Right renal pelvis (tissue), 4 donors: ENCODE measurements around the gene GDF7. TPM values are rescaled to one million over a fixed set of nuclear protein-coding genes. Genes with fewer than 3 reads are reported as not detected.
"Not testable (repeated sequence)": the region's sequence is repeated elsewhere in the genome, so short reads cannot be mapped to it uniquely, and the experiment has no call there.

Experiments used
- DNase-seq, 4 donors: peaks; one replicate each; pipeline ENCODE4 v3.0.0-alpha.2; 2013; ENCODE audit warnings: low read depth in 4 of 4, low spot score in 3 of 4, missing footprints in 1 of 4
- polyA plus RNA-seq, 4 donors: library from polyadenylated mRNA; unstranded; fragments of 120-200 nt; gene quantifications; one replicate each; pipeline ENCODE4 v1.2.1, GENCODE V29; 2013; ENCODE audit not compliant: insufficient read length in 4 of 4

GDF7 gene
- polyA plus RNA-seq, 4 donors = 3.5 to 5.1 (median 3.6) TPM

DNA sequence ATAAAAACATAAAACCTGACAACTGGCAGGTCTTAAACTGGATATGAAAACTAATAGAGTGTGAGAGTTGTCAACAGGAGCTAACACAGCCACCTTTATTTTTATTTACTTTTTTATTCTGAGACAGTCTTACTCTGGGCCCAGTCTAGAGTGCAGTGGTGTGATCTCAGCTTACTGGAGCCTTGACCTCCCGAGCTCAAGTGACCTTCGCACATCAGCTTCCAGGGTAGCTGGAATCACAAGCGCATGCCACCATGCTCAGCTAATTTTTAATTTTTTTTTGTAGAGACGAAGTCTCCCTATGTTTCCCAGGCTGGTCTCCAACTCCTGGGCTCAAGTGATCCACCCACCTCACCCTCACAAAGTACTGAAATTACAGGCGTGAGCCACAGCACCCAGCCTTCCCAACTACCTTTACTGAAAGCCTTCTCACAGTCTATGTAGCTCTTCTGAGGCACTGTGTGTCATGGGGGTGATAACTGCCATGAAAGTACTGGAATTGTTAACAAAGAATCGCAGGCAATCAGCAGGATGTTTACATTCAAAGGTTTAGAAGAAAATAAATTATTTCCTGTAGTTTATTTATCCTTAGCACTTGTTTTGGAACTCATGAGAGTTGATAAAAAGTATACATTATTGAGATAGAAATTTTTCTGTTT, 24.3 kb downstream of the GDF7 start:
- no peak for DNase-seq

DNA sequence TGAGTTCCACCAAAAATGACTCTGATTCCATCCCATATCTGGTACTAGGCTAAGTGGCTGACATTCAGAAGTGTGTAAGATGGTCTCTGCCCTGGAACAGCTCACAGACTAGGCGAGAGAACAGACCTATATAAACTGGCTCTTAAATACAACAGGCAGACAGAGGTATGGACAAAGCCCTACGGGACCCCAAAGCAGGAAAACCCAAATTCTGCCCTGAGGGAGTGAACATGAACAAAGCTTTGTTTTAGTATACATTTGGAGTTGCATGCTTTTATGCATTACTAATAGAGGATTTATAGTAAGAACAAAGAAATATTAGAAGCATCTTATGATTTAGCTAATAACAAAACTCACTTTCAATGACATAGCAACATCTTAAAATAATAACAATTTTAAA, 25.1 kb downstream of the GDF7 start:
- no peak for DNase-seq

DNA sequence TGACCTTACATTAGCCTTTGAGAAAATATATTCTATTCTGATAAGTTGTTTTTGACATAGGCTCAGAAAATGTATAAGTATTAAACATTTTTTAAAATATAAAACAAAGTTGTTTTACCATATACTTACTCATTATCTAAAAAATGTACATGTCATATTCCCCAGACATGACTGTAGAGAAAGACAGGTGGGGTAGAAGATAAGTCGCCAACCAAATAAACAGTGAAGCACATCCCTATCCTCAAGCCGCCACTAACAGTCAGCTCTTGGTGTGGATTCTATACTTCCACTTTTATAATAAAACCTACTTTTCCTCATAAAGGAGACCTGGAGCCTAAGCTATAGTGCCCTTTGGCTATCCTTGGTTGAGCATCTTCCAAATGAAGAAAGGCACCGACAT, 26.4 kb downstream of the GDF7 start:
- DNase-seq = no peak

DNA sequence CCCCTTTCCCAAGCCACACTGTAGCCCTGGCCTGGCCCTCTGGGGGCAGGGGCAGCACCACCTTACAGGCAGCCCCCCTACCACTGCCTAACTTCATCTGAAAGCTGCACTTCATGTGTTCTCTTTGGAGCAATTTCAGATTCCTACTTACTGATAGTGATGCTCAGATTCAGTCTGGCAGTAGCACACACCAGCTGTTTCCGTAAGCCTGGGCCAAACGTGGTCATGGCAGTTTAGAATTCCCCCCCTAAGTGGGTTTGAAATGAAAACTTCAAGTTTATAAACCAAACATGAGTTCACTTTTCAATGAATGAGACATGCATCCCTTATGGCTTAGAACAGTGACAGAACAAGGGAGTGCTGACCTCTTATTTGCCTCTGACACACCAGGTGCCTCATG, 29.4 kb downstream of the GDF7 start:
- no peak for DNase-seq

DNA sequence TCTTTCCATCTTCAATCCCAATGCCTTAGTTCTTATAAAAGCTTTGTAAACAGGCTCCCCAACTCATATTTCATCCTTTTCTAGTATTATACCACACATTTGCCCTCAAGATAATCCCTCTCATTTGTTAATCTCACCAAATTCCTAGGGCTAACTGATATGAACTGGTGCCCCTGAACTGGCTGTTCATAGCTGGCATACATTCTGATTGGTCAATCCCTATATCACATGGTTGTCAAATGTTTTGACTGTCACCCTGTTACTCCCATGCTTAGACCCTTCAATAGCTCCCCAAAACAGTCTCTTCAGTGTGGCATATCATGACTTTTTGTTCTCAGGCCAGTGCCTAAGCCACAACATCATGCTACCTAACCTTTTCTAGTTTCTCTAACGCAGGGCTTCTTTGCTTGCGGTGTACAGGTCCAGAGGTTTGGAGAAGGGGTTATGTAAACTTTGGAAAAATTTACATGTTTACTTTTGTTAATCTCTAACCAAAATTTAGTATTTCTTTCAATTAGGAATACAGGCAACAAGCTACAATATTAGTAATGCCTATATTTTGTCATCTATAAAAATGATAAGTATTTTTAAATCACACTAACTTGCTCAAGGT, 30.5 kb downstream of the GDF7 start:
- DNase-seq = no peak

DNA sequence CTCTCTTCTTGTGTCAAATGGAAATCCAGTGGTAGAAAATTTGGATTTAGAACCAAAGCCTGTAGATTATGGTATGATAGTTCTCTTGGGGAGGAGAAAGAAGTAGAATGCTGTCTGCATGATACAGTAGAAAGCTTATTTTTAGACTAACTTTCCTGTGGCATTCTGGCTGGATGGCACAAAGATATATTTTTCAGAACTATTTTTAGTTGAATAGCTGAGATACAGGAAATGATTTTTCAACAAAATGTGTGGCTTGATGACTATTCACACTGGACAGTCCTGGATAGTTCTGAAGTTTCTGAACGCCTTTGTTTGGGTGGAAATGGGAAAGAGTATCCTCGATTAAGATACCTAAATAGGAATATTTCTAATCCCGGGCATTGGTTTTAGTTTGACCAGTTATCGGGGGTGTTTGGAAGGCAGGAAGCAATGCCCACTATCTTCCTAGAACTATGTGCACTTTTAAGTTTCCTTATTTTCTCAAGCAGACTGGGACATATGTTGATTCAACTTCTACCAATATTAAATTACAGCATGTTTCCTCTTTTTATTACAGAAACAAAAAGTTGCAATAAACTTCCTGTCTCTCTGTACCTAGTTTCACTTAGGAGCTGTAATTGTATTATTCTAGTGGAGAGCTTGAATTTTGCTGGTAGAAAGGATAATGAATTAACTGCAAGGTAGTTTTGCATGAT, 32.1 kb downstream of the GDF7 start:
- no peak for DNase-seq

DNA sequence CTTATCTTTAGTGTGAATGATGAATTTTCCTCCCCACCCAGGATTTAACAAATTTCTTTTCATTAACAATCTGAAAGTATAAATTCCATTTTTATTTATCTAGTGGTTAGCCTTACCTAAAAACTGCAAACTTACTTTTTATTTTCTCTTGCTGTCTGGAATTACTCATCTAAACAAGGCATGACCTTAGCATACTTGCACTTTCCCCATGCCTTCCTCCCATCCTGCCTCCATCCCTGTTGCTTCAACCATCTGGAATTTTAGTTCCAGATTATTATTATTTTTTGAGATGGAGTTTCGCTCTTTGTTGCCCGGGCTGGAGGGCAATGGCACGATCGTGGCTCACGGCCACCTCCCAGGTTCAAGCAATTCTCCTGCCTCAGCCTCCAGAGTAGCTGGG, 35.6 kb downstream of the GDF7 start:
- no peak for DNase-seq

DNA sequence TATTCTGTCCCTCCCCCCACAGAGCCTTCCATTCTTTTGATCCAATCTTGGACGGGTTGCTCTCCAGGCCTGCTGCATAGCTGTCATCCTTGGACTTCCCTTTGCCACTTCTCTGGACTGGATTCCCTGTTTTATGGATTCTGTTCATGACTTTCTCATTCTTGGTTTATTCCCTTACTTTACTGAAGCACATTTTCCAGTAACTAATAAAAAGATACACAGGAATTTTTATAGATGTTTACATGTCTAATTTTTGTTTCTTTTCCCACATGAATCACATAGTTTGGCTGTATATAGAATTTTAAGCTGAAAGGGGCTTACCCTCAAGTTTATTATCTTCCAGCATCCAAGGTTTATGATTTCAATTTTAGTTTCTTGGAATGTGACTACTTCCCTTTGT, 37.9 kb downstream of the GDF7 start:
- DNase-seq = no peak

DNA sequence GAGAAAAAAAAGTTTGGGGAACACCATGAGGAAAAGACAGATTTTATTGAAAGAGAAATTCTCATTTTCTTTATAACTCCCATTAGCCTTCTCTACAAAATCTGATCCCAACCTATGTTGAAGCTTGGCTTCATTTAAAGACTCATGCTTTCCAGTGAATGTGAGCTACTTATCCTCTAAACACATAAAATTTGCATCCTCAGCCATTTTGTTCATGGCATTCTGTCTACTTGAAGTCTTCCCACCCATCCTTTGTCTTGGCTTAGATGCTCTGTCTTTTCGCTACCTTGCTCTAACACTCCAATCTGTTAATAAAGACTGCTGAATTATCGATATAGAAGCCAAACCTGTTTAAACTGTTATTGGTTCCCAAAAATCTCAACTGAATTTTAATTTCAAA, 39.3 kb downstream of the GDF7 start:
- DNase-seq = no peak

DNA sequence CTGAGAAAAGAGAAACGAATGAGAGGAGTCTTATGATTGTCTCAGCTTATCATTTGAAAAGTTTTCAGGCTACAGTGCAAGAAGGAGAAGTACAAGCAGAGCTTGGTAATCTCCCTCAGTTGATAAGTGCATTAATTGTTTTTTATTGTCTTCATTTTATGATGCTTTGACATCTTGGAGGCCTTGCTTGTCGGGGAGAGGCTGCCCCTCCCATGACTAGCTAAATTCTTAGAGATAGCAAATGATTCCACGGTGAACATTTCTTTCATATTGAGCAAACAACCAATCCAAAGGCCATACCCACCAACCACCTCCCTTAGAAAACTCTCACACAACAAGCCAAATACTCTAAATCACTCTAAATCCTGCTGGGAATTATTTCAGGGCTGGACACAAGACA, 39.8 kb downstream of the GDF7 start:
- DNase-seq = no peak

DNA sequence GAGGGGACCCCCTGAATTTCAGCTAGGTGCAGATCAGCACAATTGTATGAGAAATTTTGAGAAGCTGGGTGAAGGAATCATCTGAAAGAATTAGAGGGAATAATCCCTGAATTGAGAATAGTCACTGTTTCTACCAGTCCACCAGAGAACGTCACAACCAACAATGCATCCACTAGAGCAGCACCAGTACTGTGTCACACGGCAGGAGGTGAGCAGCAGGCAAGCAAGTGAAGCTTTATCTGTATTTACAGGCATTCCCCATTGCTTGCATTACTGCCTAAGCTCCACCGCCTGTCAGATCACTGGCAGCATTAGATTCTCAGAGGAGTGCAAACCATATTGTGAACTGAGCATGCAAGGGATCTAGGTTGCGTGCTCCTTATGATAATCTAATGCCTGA, 40.7 kb downstream of the GDF7 start:
- DNase-seq = no peak

DNA sequence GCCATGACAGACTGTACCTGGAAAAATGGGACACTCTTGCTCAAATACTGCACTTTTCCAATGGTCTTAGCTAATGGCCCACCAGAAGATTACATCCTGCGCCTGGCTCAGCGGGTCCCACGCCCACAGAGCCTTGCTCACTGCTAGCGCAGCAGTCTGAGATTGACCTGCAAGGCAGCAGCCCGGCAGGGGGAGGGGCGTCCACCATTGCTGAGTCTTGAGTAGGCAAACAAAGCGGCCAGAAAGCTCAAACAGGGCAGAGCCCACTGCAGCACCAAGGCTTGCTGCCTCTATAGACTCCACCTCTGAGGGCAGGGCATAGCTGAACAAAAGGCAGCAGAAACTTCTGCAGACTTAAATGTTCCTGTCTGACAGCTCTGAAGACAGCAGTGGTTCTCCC, 44.7 kb downstream of the GDF7 start:
- not testable (repeated sequence) for DNase-seq

DNA sequence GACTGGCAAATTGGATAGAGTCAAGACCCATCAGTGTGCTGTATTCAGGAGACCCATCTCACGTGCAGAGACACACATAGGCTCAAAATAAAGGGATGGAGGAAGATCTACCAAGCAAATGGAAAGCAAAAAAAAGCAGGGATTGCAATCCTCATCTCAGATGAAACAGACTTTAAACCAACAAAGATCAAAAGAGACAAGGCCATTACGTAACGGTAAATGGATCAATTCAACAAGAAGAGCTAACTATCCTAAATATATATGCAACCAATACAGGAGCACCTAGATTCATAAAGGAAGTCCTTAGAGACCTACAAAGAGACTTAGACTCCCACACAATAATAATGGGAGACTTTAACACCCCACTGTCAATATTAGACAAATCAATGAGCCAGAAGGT, 46.6 kb downstream of the GDF7 start:
- not testable (repeated sequence) for DNase-seq

DNA sequence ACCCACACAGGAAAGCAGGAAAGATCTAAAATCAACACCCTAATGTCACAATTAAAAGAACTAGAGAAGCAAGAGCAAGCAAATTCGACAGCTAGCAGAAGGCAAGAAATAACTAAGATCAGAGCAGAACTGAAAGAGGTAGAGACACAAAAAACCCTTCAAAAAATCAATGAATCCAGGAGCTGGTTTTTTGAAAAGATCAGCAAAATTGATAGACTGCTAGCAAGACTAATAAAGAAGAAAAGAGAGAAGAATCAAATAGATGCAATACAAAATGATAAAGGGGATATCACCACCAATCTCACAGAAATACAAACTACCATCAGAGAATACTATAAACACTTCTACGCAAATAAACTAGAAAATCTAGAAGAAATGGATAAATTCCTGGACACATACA, 47.5 kb downstream of the GDF7 start:
- not testable (repeated sequence) for DNase-seq

DNA sequence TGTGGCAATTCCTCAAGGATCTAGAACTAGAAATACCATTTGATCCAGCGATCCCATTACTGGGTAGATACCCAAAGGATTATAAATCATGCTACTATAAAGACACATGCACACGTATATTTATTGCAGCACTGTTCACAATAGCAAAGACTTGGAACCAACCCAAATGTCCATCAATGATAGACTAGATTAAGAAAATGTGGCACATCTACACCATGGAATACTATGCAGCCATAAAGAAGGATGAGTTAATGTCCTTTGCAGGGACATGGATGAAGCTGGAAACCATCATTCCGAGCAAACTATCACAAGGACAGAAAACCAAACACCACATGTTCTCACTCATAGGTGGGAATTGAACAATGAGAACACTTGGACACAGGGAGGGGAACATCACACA, 49.2 kb downstream of the GDF7 start:
- DNase-seq = not testable (repeated sequence)

DNA sequence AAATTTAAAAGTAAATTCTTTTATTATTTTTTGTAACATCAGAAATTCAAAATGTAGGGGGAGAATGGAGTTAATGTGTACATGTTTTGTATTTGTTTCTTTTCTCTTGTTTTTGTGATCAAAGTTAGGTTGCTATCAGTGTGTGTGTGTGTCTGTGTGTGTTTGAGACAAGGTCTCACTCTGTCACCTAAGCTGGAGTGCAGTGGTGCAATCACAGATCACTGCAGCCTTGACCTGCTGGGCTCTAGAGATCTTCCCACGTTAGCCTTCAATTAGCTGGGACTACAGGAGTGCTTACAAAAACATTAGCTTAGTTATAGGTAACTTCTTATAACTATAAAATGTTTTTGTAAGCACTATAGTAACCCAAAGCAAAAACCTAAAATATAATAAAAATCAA, 50.7 kb downstream of the GDF7 start:
- no peak for DNase-seq

DNA sequence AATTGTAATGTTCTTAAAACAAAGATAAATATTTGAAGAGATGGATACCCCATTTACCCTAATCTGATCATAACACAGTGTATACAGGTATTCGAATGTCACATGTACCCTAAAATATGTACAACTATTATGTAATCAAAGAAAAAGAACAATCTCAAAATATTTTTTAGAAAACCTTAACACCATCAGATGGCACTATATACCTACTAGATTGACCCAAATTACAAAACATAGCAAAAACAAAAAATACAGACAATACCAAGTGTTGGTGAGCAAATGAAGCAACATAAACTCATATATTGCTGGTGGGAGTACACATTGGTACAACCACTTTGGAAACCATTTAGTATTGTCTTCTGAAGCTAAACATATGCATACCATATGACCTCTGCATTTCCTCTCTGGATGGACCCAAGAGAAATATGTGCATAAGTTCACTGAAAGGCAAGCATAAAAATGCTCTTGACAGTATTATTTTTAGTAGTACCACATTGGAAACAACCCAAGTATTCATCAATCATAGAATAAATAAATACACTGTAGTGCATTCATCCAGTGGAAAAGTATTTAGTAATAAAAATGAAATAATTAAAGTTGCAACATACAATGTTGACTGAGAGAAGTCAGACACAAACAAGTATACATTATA, 55.8 kb downstream of the GDF7 start:
- no peak for DNase-seq

DNA sequence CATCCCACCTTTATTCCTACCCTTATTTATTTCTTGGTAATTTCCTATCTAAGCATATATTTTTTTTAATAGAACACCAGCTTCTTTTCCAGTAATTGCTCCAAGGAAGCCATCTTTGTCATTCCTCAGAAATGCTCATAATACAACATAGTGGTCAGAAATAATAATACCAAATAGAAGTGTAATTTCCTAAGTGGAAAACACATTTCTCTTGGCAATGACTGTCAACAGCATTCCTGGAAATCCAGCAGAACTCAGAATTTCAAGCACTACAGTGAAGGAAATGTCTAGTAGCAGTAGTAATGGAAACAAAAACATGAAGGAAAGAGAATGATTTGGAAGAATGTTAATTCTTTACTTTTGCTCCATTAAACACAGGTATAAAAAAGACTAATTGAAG, 56.6 kb downstream of the GDF7 start:
- DNase-seq = no peak

DNA sequence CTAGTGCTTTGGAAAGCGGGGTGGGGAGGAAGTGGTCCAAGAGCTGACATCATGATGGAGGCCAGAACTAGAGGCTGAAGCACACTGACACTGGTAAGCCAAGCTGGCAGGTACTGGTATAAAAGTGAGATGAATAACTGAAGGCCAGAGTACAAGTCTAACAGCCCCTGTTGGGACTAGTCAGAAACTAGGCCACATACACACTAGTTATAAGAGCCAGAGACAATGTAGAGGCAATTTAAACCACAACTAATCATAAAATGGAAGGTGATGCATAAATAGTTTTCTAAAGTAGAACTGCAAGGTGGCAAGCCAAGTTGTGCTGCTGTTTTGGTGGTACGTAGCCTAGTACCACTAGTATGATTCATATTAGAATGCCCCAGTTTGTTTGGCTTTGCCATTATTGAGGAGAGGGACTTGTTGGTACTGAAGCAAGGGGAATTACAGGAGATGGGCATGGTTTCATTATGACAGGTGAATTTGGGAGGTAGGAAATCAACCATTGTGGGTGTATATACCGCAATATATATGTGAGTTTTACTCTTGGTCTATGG, 57.6 kb downstream of the GDF7 start:
- DNase-seq = no peak

DNA sequence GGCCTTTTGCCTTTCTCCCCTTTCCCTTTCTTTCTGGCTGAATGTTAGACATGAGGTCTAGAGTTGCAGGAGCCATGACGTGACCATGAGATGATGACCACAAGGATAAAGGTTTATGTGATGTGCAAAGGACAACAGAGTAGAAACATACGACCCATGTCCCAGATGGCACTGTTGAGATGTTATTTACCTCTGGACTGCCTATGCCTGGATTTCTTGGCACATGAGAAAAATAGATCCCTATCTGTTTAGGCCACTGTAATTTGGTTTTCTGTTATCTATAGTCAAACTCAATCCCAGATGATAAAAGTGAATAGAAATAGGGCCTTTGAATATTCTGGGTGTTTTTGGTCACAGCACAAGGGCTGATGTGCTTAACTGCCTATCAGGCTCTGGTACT, 58.8 kb downstream of the GDF7 start:
- DNase-seq = no peak

DNA sequence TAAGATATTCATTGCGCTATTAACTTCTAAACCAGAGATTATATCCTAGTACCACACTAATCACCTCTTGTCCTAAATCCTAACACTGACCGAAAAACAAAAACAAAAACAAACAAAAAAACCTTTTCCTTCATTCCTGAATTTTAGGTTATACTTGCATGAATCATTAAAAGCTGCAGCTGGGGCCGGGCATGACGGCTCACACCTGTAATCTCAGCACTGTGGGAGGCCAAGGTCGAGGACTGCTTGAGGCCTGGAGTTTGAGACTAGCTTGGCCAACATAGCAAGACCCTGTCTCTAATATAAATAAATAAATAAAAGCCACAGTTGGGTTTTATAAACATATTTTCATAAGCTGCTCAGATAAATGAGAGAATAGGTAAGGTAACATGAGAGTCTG, 60.0 kb downstream of the GDF7 start:
- no peak for DNase-seq
